RWPE1 (cell line): ENCODE measurements around the gene NSMCE3.

Source experiments
- CTCF ChIA-PET: fragments of 350-600 bp; sonication (Branson Sonifier 250); formaldehyde crosslinking; extraction: SDS; loops from one replicate; lab custom pipeline; 2021; lab: Yijun Ruan, JAX
- POLR2A ChIA-PET: fragments of 400-600 bp; formaldehyde crosslinking; extraction: SDS; loops from one replicate; lab custom pipeline; 2020; ENCODE audit warnings: antibody characterized with exemption; ENCODE audit not compliant: low non-redundant PET; lab: Yijun Ruan, JAX
- DNase-seq: peaks from one replicate; pipeline ENCODE4 v3.0.0; 2012; ENCODE audit warnings: low spot score
- H3K27ac ChIP-seq: fragments of 450-650 bp; 2 replicates; pipeline ENCODE4 v1.5.1; 2017
- TF ChIP-seq, protein P1 (sequence below): fragments of 450-650 bp; conservative IDR thresholded peaks from 2 replicates; pipeline ENCODE4 v1.5.1; 2017; ENCODE audit warnings: low read depth, mild to moderate bottlenecking

Gene NSMCE3

DNA sequence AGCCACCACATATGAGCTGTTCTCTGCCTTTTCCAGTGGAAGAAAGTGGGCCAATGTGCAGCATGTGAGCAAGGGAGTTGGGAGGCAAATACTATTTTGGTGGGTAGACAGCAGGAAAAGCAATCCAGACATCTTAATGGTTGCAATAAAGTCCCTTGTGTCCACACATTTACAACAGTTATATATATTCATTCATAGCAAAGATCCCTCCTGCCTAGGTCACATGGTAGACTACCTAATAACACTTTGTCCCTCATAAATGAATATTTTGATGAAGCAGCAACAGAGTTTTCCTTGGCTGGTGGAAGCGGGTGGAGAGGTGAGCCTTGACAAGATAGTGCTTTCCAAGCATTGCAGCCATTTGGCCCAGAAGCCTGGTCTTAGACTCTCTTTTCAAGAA is 6.2 kb upstream of the NSMCE3 start:
- no peak for DNase-seq
- ChIA-PET CTCF (no interaction called here), POLR2A (no interaction called here)
- TF ChIP-seq, protein P1, sequence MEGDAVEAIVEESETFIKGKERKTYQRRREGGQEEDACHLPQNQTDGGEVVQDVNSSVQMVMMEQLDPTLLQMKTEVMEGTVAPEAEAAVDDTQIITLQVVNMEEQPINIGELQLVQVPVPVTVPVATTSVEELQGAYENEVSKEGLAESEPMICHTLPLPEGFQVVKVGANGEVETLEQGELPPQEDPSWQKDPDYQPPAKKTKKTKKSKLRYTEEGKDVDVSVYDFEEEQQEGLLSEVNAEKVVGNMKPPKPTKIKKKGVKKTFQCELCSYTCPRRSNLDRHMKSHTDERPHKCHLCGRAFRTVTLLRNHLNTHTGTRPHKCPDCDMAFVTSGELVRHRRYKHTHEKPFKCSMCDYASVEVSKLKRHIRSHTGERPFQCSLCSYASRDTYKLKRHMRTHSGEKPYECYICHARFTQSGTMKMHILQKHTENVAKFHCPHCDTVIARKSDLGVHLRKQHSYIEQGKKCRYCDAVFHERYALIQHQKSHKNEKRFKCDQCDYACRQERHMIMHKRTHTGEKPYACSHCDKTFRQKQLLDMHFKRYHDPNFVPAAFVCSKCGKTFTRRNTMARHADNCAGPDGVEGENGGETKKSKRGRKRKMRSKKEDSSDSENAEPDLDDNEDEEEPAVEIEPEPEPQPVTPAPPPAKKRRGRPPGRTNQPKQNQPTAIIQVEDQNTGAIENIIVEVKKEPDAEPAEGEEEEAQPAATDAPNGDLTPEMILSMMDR: no peak
- H3K27ac ChIP-seq: no peak overlapping the region

DNA sequence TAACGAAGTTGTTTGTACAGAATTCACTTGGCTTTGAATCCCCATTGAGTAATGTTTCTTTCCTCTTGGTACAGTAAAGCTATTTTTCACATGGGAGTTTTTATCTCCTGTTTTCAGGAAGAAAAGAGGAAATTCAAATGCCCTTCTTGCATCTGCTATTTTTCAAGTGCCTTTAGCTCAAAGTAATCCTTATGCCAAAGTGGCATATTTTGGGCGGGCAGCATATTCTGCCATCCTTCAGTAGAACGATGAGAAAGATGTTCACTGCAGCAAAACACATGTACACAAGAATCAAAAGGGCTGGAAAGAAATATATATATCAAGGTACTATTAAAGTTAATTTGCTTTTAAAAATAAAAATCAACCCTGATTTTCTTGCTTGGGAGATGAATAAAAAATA is 5.3 kb upstream of the NSMCE3 start:
- DNase-seq: no peak
- no peak overlapping the region for H3K27ac ChIP-seq
- POLR2A ChIA-PET: no interaction called here
- TF ChIP-seq, protein P1: no peak
- CTCF ChIA-PET: no interaction called here

DNA sequence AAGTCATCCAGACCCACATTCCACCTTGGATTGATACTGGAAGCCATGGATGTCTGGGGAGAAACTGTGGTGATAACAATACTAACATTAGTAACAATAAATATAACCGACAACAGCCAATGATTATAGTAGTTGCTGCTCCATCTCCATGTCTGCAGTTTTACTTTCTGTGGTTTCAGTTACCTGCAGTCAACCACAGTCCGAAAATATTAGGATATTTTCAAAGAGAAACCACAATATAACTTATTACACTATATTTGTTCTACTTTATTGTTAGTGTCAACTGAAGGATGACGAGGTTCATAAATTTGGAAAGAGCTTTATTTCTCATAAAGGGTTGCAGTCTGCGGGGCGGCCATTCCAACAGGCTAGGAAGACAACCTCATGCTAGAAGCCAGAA is 2.6 kb upstream of the NSMCE3 start:
- ChIA-PET CTCF (no interaction called here), POLR2A (no interaction called here)
- no peak overlapping the region for H3K27ac ChIP-seq
- TF ChIP-seq, protein P1: no peak
- no peak for DNase-seq

DNA sequence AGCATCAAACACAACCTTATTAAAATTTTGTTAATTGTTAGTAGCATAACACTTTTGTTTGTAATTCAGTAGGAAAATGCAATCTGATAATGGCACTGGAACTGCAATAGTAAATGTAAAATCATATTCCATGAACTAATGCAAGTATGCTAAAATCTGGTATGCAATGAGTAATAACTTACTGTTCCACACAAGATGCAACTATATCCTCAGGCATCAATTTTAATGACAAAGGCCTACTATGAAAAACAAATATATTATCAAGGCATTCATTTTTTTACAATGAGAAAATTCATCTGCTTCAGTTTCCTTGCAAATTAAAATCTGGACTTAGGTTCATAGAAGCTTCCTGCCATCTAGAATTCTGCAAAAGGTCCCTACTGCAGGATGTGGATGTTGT is 1.4 kb upstream of the NSMCE3 start:
- H3K27ac ChIP-seq: no peak overlapping the region
- TF ChIP-seq, protein P1: no peak
- DNase-seq: peak; percentile 26
- ChIA-PET POLR2A (no interaction called here), CTCF (interaction anchor here (0.5 kb wide), 1 partner anchor 175 kb away, joined by 3 read pairs; no protein-coding TSS in a partner anchor)

DNA sequence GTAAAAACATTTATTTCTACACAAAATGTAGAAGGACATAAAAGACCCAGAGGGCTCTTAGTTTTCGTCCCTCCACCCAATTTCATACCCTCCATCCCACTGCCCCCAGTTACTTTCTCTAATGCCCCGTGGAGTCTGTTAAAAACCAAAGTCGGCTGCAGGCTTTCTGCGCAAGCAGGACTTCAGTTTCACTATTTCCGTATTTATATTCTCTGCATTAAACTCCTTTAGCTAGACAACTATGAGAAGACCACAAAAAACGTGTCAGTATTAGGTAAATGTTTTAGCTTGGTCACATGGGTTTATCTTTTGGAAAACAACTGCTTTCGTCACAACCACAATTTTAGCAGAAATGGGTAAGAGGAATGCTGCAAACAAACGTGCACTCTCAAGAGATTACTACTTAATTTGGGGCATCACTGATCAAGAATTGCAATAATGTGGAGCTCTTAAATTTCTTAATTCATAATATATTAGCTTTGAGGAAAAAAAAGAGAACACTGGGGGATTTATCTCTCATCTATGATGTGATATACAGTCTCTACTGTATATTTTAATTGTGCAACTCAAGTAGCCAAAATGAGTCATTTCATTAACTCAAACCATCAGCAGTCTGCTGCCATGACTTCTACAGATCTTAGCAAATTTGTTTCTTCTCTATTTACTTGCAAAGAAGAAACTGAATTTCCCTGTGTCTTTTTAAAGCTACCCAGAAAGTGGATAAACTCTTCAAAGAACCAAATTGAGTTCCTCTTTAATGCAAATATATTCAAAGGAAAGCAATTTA is 740 bp upstream of the NSMCE3 start:
- peak overlapping the region; percentile 78 for H3K27ac ChIP-seq
- no peak for DNase-seq
- TF ChIP-seq, protein P1: no peak
- CTCF ChIA-PET: interaction anchor here (0.5 kb wide), 1 partner anchor 175 kb away, joined by 3 read pairs; no protein-coding TSS in a partner anchor
- POLR2A ChIA-PET: no interaction called here

DNA sequence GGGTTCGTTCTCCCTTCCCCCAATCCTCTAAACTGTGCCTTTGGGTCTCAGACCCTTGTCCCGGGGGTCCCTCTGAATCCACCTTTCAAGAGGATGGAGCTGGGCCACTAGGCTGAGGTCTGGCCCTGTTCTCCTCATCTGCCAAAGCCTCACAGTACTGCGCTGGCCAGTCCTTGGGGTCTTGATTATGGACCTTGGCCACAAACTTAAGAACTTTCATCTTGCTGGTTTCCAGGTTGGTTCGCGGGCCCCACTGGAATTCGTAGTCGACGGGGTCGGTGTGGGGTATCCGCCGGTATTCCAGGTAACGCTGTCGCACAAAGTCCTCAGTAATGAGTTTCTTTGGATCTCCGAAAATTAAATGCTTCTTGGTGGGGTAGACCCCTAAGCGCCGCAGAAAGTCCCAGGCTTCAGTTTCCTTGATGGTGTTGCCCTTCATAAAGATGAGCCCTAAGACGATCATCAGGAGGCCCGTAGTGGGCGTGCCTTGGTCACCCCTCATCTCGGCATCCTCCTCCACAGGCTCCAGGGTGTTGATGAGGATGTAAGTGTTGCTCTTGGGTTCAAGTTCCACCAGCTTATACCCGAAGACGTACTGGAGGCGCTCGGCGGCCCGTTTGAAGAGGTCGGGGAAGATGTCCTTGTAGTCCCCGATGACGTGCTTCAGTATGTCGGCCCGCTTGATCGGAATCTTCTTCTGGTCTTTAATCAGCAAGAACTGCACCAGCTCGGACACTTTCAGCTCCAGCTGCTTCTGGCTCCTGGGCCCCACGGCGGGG is 727 bp downstream of the NSMCE3 start:
- DNase-seq: no peak
- POLR2A ChIA-PET: interaction anchor here (0.6 kb wide), 1 partner anchor 371 kb away, joined by 3 read pairs; no protein-coding TSS in a partner anchor
- TF ChIP-seq, protein P1: no peak
- peak overlapping the region; percentile 78 for H3K27ac ChIP-seq
- CTCF ChIA-PET: interaction anchor here (0.6 kb wide), 2 partner anchors 129 to 170 kb away, joined by 3 read pairs; no protein-coding TSS in a partner anchor
